ENCODE results near the gene SLC7A14. TPM values are rescaled to one million over a fixed set of nuclear protein-coding genes. Genes with fewer than 3 reads are reported as not detected.
A peak's percentile ranks its signal among the peaks of the same experiment; 100 is the strongest.

SLC7A14 gene
- total and polyA plus RNA-seq, 10 of the 15 experiments (the other 5 are each of a cell fraction or from before 2014, with no cell fraction given) = not detected

GRCh38 chr3:170483485-170484262, 102.2 kb downstream of the SLC7A14 start:
- Histone ChIP-seq H3K4me1 (ENCODE audit: control insufficient read depth, insufficient read depth, low read length) (no peaks in the 10 kb centered on the region), H4K20me1 (ENCODE audit: control insufficient read depth, insufficient read depth) (no peaks in the 10 kb centered on the region), H3K9ac (ENCODE audit: control insufficient read depth, insufficient read depth, low read length) (no peak overlapping the region), H3K27me3 (replicated peaks in 1 of 2; ENCODE audit: control insufficient read depth in 2 of 2, insufficient read depth in 2 of 2, low read length in 1 of 2) (peaks cover 3 to 4% of the 10 kb centered on the region in 2 experiments; a peak in 2 of 4 replicates), H3K9me3 (replicated peaks; ENCODE audit: control insufficient read depth, insufficient read depth, low read length) (no peaks in the 10 kb centered on the region), H3K4me3 (no peak overlapping the region), H2AFZ (ENCODE audit: control insufficient read depth, low read depth, low read length) (no peak overlapping the region), H3K36me3 (ENCODE audit: control insufficient read depth in 2 of 2, insufficient read depth in 2 of 2, low read length in 1 of 2) (no peaks in the 10 kb centered on the region), H3K4me2 (ENCODE audit: control insufficient read depth, insufficient read depth) (no peak overlapping the region), H3K27ac (ENCODE audit: control insufficient read depth, insufficient read depth) (no peak overlapping the region), H3K79me2 (ENCODE audit: control insufficient read depth, insufficient read depth, low read length) (no peaks in the 10 kb centered on the region)
- SMC1A ChIA-PET (ENCODE audit: uncharacterized antibody, unreplicated experiment) = no interaction called here
- TF ChIP-seq CTCF (IDR thresholded peaks at IDR 0.05 in 2 of 3, conservative IDR thresholded peaks at IDR 0.05 in 1 of 3; ENCODE audit: control insufficient read depth in 2 of 3, extremely low read depth in 1 of 3, insufficient read depth in 1 of 3, low read depth in 3 of 3, low read length in 3 of 3) = peak in 2 of 3 experiments; percentile 25 to 35; a peak in 1 of 6 replicates
- TF ChIP-seq CHD1 (IDR thresholded peaks at IDR 0.05; ENCODE audit: low read depth, low read length) = no peak
- in situ Hi-C loops (cut with MboI) (no loop called here), intact Hi-C loops (cut with micrococcal nuclease; ENCODE audit: unreplicated experiment) (no loop called here)
- ATAC-seq (peak; percentile 58), DNase-seq (ENCODE audit: low read depth, low spot score) (no peak), FAIRE-seq (no peak)
- POLR2A ChIA-PET = no interaction called here
- no TSS peak for BruUV-seq (replicated peaks)
- RAD21 ChIA-PET (ENCODE audit: unreplicated experiment) = no interaction called here
- CTCF ChIA-PET = interaction anchor here (0.7 kb wide), 1 partner anchor 185 kb away, joined by 3 read pairs; no protein-coding TSS in a partner anchor
- WGBS (ENCODE audit: insufficient coverage, insufficient replicate concordance, low lambda C conversion rate, missing lambda C conversion rate) = 18% methylated on average over 5 of the region's 5 CpGs

- Histone ChIP-seq H3K36me3 (ENCODE audit: control insufficient read depth in 2 of 2, insufficient read depth in 2 of 2, low read length in 1 of 2) (no peaks in the 10 kb centered on the region), H4K20me1 (ENCODE audit: control insufficient read depth, insufficient read depth) (no peaks in the 10 kb centered on the region), H3K27me3 (replicated peaks in 1 of 2; ENCODE audit: control insufficient read depth in 2 of 2, insufficient read depth in 2 of 2, low read length in 1 of 2) (peaks cover 4 to 5% of the 10 kb centered on the region in 2 experiments; a peak in 2 of 4 replicates), H3K4me3 (no peak overlapping the region), H3K4me1 (ENCODE audit: control insufficient read depth, insufficient read depth, low read length) (no peaks in the 10 kb centered on the region), H3K27ac (ENCODE audit: control insufficient read depth, insufficient read depth) (no peak overlapping the region), H3K79me2 (ENCODE audit: control insufficient read depth, insufficient read depth, low read length) (no peaks in the 10 kb centered on the region), H2AFZ (ENCODE audit: control insufficient read depth, low read depth, low read length) (no peak overlapping the region), H3K4me2 (ENCODE audit: control insufficient read depth, insufficient read depth) (no peak overlapping the region), H3K9ac (ENCODE audit: control insufficient read depth, insufficient read depth, low read length) (no peak overlapping the region), H3K9me3 (replicated peaks; ENCODE audit: control insufficient read depth, insufficient read depth, low read length) (no peaks in the 10 kb centered on the region)
- ChIA-PET POLR2A (no interaction called here), RAD21 (ENCODE audit: unreplicated experiment) (no interaction called here), SMC1A (ENCODE audit: uncharacterized antibody, unreplicated experiment) (no interaction called here), CTCF (interaction anchor here (0.9 kb wide), 1 partner anchor 327 kb away, joined by 3 read pairs; no protein-coding TSS in a partner anchor)
- no peak for ATAC-seq
- BruUV-seq (replicated peaks) = no TSS peak
- intact Hi-C loops (cut with micrococcal nuclease; ENCODE audit: unreplicated experiment) (no loop called here), in situ Hi-C loops (cut with MboI) (no loop called here)
- TF ChIP-seq ZZZ3 (IDR thresholded peaks at IDR 0.05; ENCODE audit: control insufficient read depth, insufficient read length, low read depth) (no peak), BACH1 (IDR thresholded peaks at IDR 0.05; ENCODE audit: borderline replicate concordance) (no peak), EED (IDR thresholded peaks at IDR 0.05; ENCODE audit: low read depth) (no peak), SREBF2 (IDR thresholded peaks at IDR 0.05; ENCODE audit: low read length) (no peak), MEF2A (IDR thresholded peaks at IDR 0.05; ENCODE audit: insufficient read depth, low read depth, low read length) (no peak)
- FAIRE-seq = no peak
- no peak for DNase-seq (ENCODE audit: low read depth, low spot score)
- WGBS (ENCODE audit: insufficient coverage, insufficient replicate concordance, low lambda C conversion rate, missing lambda C conversion rate) = 28% methylated on average over 4 of the region's 4 CpGs
Observed at GRCh38 chr3:170482199-170482598, 103.7 kb downstream of the SLC7A14 start.
